CD14-positive monocyte (primary cell): ENCODE results near the gene TLR9. TPM values are rescaled to one million over a fixed set of nuclear protein-coding genes. Genes with fewer than 3 reads are reported as not detected.

Experiments used
- DNase-seq, 3 donors: peaks; one replicate each; pipeline ENCODE4 v3.0.0-alpha.2; 2011 to 2022
- H2AFZ ChIP-seq: 2 replicates; pipeline ENCODE4 v1.6.0; 2012; ENCODE audit warnings: mild to moderate bottlenecking, low read depth, low read length, inconsistent platforms; ENCODE audit not compliant: insufficient read depth, poor library complexity, severe bottlenecking
- H3K27ac ChIP-seq, 2 donors: 1 replicate in 1 of 2; 2 replicates in 1 of 2; pipeline ENCODE4 v1.5.1; 2012 to 2013; ENCODE audit warnings: low read length in 2 of 2, control low read depth in 1 of 2, inconsistent platforms in 1 of 2, low read depth in 1 of 2, mild to moderate bottlenecking in 1 of 2
- H3K27me3 ChIP-seq, 2 donors: one replicate each; pipeline versions ENCODE4 v1.6.0 to v1.6.1; 2011 to 2013; ENCODE audit warnings: low read length in 2 of 2; ENCODE audit not compliant: control insufficient read depth in 2 of 2, insufficient read depth in 2 of 2
- H3K36me3 ChIP-seq, 2 donors: replicated peaks in 1 of 2; 1 replicate in 1 of 2; 2 replicates in 1 of 2; pipeline versions ENCODE4 v1.5.1 to v1.6.1; 2012 to 2013; ENCODE audit warnings: low read length in 2 of 2, control low read depth in 1 of 2, inconsistent platforms in 1 of 2, mild to moderate bottlenecking in 1 of 2; ENCODE audit not compliant: insufficient read depth in 2 of 2, control insufficient read depth in 1 of 2
- H3K4me1 ChIP-seq, 2 donors: 1 replicate in 1 of 2; 2 replicates in 1 of 2; pipeline versions ENCODE4 v1.5.1 to v1.6.1; 2012 to 2013; ENCODE audit warnings: low read length in 2 of 2, control low read depth in 1 of 2, inconsistent platforms in 1 of 2, mild to moderate bottlenecking in 1 of 2, moderate library complexity in 1 of 2; ENCODE audit not compliant: insufficient read depth in 2 of 2, control insufficient read depth in 1 of 2
- H3K4me2 ChIP-seq: replicated peaks from 2 replicates; pipeline ENCODE3; 2012; ENCODE audit warnings: low read length, moderate library complexity, mild to moderate bottlenecking; ENCODE audit not compliant: poor library complexity, severe bottlenecking; ENCODE audit errors: extremely low read depth
- H3K4me3 ChIP-seq, 3 experiments: fragments of 200-600 bp in 1 of 3; sonication (generic) in 1 of 3; replicated peaks in 1 of 3; 1 replicate in 2 of 3; 2 replicates in 1 of 3; pipeline ENCODE4 v1.5.1; 2011 to 2013; ENCODE audit warnings: low read length in 3 of 3, mild to moderate bottlenecking in 3 of 3, control low read depth in 2 of 3, low read depth in 2 of 3, inconsistent platforms in 1 of 3, moderate library complexity in 1 of 3
- H3K79me2 ChIP-seq: 2 replicates; pipeline ENCODE4 v1.6.0; 2012; ENCODE audit warnings: mild to moderate bottlenecking, control low read depth, inconsistent platforms, low read length, moderate library complexity; ENCODE audit not compliant: insufficient read depth
- H3K9ac ChIP-seq: 2 replicates; pipeline ENCODE4 v1.6.0; 2017; ENCODE audit warnings: low read length, mild to moderate bottlenecking; ENCODE audit not compliant: insufficient read depth, poor library complexity, severe bottlenecking
- H3K9me3 ChIP-seq, 2 donors: replicated peaks in 1 of 2; 1 replicate in 1 of 2; 2 replicates in 1 of 2; pipeline versions ENCODE4 v1.5.1 to v1.6.1; 2012 to 2013; ENCODE audit warnings: low read length in 2 of 2, control low read depth in 1 of 2; ENCODE audit not compliant: control insufficient read depth in 1 of 2, insufficient read depth in 1 of 2
- H4K20me1 ChIP-seq: 2 replicates; pipeline ENCODE4 v1.6.0; 2012; ENCODE audit warnings: mild to moderate bottlenecking, low read length, control low read depth, moderate library complexity; ENCODE audit not compliant: insufficient read depth
- H3K27ac Mint-ChIP-seq, 7 donors: one replicate each; pipeline ENCODE4 v1.8.0; 2020; ENCODE audit warnings: mild to moderate bottlenecking in 7 of 7, mixed read lengths in 7 of 7, moderate library complexity in 6 of 7, inconsistent platforms in 2 of 7
- H3K27me3 Mint-ChIP-seq, 3 donors: one replicate each; pipeline ENCODE4 v1.8.0; 2021 to 2022; ENCODE audit warnings: low read depth in 3 of 3, mild to moderate bottlenecking in 3 of 3, mixed read lengths in 3 of 3, moderate library complexity in 3 of 3, inconsistent platforms in 1 of 3
- H3K36me3 Mint-ChIP-seq, 2 donors: one replicate each; pipeline ENCODE4 v1.8.0; 2020; ENCODE audit warnings: mixed read lengths in 2 of 2, inconsistent platforms in 1 of 2, mild to moderate bottlenecking in 1 of 2
- H3K4me1 Mint-ChIP-seq: one replicate; pipeline ENCODE4 v1.8.0; 2020; ENCODE audit warnings: mild to moderate bottlenecking, mixed read lengths
- H3K4me3 Mint-ChIP-seq, 2 donors: one replicate each; pipeline ENCODE4 v1.8.0; 2020; ENCODE audit warnings: mild to moderate bottlenecking in 2 of 2, mixed read lengths in 2 of 2, moderate library complexity in 1 of 2
- H3K9me3 Mint-ChIP-seq, 7 donors: one replicate each; pipeline ENCODE4 v1.8.0; 2020 to 2022; ENCODE audit warnings: mixed read lengths in 7 of 7, mild to moderate bottlenecking in 6 of 7, moderate library complexity in 6 of 7, inconsistent platforms in 2 of 7
- WGBS: methylation state at CpG from one replicate; pipeline ENCODE4 v1.1.5; 2013; ENCODE audit warnings: missing lambda C conversion rate; ENCODE audit not compliant: insufficient coverage; 5-methylcytosine and 5-hydroxymethylcytosine counted together
- intact Hi-C, 2 donors: fragments of 100-400 bp; cut with micrococcal nuclease; formaldehyde crosslinking; loops; one replicate each; pipeline versions ENCODE4 v1.15.0 to v1.15.1; 2023
- polyA plus RNA-seq, 3 donors: library from polyadenylated mRNA; depleted of rRNA in 1 of 3; unstranded in 2 of 3; stranded (reverse) in 1 of 3; fragments of 300-500 nt in 2 of 3; fragments of >200 nt in 1 of 3; fragmentation: Illumina TruSeq in 2 of 3; gene quantifications; 1 replicate in 2 of 3; 2 replicates in 1 of 3; pipeline ENCODE4 v1.2.3, GENCODE V29; 2012 to 2021
- TF ChIP-seq, protein P1 (sequence below): fragments of 200-600 bp; IDR thresholded peaks from one replicate; pipeline ENCODE4 v1.8.0; 2022; ENCODE audit warnings: antibody characterized with exemption, mild to moderate bottlenecking

The TLR9 gene
- polyA plus RNA-seq, 3 donors, result 0.91 TPM; not detected in 2

DNA sequence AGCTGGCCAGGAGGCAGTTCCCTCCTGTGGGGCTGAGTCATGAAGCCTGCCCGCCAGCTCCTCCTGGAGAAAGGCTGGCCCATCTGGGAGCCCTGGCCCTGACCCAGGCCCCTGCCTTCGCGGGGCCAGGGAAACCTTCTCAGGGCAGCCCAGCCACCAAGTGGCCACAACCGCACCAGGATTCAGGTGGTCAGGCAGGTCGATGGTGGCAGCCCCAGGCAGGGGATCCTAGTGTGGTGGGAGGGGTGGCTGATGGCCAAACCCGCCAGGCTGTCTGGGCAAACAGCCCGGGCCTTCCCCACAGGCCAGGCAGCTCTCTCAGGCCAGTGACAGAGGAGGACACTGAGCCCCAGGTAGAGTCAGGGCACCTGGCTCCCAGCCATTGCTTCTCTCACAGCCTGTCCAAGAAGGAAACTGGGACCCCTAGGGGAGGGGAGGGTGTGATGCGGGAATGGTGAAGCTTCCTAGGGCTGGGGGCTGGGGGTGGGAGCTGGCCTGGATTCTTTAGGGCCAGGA lies 12.3 kb upstream of the TLR9 start:
- peak overlapping the region; percentile 38 for H2AFZ ChIP-seq
- peak overlapping the region; percentile 88 to 100 (median 93) for H3K4me3 ChIP-seq
- peaks cover 58% of the 10 kb centered on the region for H4K20me1 ChIP-seq
- no peaks in the 10 kb centered on the region for H3K9me3 ChIP-seq
- TF ChIP-seq, protein P1, sequence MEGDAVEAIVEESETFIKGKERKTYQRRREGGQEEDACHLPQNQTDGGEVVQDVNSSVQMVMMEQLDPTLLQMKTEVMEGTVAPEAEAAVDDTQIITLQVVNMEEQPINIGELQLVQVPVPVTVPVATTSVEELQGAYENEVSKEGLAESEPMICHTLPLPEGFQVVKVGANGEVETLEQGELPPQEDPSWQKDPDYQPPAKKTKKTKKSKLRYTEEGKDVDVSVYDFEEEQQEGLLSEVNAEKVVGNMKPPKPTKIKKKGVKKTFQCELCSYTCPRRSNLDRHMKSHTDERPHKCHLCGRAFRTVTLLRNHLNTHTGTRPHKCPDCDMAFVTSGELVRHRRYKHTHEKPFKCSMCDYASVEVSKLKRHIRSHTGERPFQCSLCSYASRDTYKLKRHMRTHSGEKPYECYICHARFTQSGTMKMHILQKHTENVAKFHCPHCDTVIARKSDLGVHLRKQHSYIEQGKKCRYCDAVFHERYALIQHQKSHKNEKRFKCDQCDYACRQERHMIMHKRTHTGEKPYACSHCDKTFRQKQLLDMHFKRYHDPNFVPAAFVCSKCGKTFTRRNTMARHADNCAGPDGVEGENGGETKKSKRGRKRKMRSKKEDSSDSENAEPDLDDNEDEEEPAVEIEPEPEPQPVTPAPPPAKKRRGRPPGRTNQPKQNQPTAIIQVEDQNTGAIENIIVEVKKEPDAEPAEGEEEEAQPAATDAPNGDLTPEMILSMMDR, result no peak
- H3K4me3 Mint-ChIP-seq, result peak overlapping the region; percentile 90 to 97
- peak overlapping the region; percentile 79 to 91 for H3K27ac ChIP-seq
- 0% methylated on average over 7 of the region's 8 CpGs for WGBS
- H3K4me1 ChIP-seq, result peaks cover 49 to 77% of the 10 kb centered on the region in 2 donors
- peaks cover 0 to 1% (median 0%) of the 10 kb centered on the region in 7 donors for H3K9me3 Mint-ChIP-seq
- peaks cover 87% of the 10 kb centered on the region for H3K79me2 ChIP-seq
- peaks cover 33 to 35% of the 10 kb centered on the region in 2 donors for H3K36me3 Mint-ChIP-seq
- H3K27ac Mint-ChIP-seq, result peak overlapping the region; percentile 91 to 95 (median 92)
- H3K36me3 ChIP-seq, result peaks cover 25 to 33% of the 10 kb centered on the region in 2 donors
- H3K27me3 ChIP-seq, result no peaks in the 10 kb centered on the region
- peak overlapping the region; percentile 83 for H3K9ac ChIP-seq
- H3K4me2 ChIP-seq, result peak overlapping the region; percentile 97
- peak; percentile 78 to 91 (median 89) for DNase-seq
- intact Hi-C loops, result no loop called here
- H3K27me3 Mint-ChIP-seq, result no peaks in the 10 kb centered on the region
- H3K4me1 Mint-ChIP-seq, result peaks cover 56% of the 10 kb centered on the region

DNA sequence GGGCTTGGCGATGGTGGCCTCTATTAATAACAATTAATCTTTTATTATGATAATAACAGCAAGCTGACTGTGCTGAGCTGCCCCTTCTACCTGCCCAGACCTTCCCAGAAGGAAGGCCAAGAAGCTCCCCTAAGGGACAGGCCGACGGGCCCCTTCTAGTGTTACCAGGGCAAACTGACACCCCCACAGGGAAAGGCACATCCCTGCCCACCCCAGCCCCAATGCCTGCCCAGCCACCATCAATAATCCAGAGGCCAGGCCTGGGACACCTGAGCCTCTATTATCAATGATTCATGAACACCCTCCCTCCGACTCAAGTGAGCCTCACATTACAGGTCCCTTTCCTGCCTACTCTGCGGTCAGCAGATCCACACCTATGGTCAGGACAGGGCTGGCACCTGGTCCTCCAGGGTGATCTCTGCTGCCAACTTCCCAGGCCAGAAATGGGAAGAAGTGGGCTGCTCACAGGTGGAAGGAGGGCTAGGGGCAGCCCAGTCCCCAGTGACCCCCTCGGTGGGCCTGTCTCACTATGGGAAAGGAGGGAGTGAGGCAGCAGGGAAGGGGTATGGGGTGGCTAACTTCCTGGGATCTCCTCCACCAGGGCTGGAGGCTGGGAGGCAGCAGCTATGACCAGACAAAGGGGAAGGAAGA lies 11.7 kb upstream of the TLR9 start:
- peaks cover 49 to 81% of the 10 kb centered on the region in 2 donors for H3K4me1 ChIP-seq
- H4K20me1 ChIP-seq, result peaks cover 64% of the 10 kb centered on the region
- no peaks in the 10 kb centered on the region for H3K27me3 Mint-ChIP-seq
- peaks cover 31 to 38% of the 10 kb centered on the region in 2 donors for H3K36me3 ChIP-seq
- H3K79me2 ChIP-seq, result peaks cover 92% of the 10 kb centered on the region
- H3K27ac ChIP-seq, result peak overlapping the region; percentile 79 to 91
- H2AFZ ChIP-seq, result no peak overlapping the region
- peak overlapping the region; percentile 91 to 95 (median 92) for H3K27ac Mint-ChIP-seq
- H3K9me3 Mint-ChIP-seq, result peaks cover 0 to 1% (median 0%) of the 10 kb centered on the region in 7 donors
- peak overlapping the region; percentile 97 for H3K4me2 ChIP-seq
- no peaks in the 10 kb centered on the region for H3K27me3 ChIP-seq
- H3K9me3 ChIP-seq, result no peaks in the 10 kb centered on the region
- WGBS, result 63% methylated on average over 3 of the region's 6 CpGs
- intact Hi-C loops, result no loop called here
- H3K9ac ChIP-seq, result peak overlapping the region; percentile 83
- peaks cover 59% of the 10 kb centered on the region for H3K4me1 Mint-ChIP-seq
- peak overlapping the region; percentile 90 to 97 for H3K4me3 Mint-ChIP-seq
- peak overlapping the region; percentile 88 to 100 (median 93) for H3K4me3 ChIP-seq
- TF ChIP-seq, protein P1, result no peak
- DNase-seq, result no peak
- peaks cover 33 to 41% of the 10 kb centered on the region in 2 donors for H3K36me3 Mint-ChIP-seq
